GM06990 (cell line): ENCODE measurements around the gene TPST2.

Source experiments
- DNase-seq: peaks from one replicate; pipeline ENCODE4 v3.0.0-alpha.2; 2011; ENCODE audit not compliant: insufficient read length; ENCODE audit errors: extremely low read depth
- H3K27me3 ChIP-seq: replicated peaks from 2 replicates; pipeline ENCODE4 v1.6.0; 2011; ENCODE audit warnings: low read length; ENCODE audit not compliant: control insufficient read depth, insufficient read depth
- H3K36me3 ChIP-seq: 2 replicates; pipeline ENCODE4 v1.5.1; 2011; ENCODE audit warnings: low read length; ENCODE audit not compliant: control insufficient read depth, insufficient read depth
- H3K4me3 ChIP-seq: replicated peaks from 2 replicates; pipeline ENCODE4 v1.5.1; 2011; ENCODE audit warnings: low read depth, mild to moderate bottlenecking, control low read depth, low read length
- TF ChIP-seq, protein P1 (sequence below): IDR thresholded peaks from 2 replicates; pipeline ENCODE4 v1.5.1; 2011; ENCODE audit warnings: low read length, control low read depth, mild to moderate bottlenecking, inconsistent platforms; ENCODE audit not compliant: insufficient read depth, poor library complexity, severe bottlenecking

Gene TPST2

DNA sequence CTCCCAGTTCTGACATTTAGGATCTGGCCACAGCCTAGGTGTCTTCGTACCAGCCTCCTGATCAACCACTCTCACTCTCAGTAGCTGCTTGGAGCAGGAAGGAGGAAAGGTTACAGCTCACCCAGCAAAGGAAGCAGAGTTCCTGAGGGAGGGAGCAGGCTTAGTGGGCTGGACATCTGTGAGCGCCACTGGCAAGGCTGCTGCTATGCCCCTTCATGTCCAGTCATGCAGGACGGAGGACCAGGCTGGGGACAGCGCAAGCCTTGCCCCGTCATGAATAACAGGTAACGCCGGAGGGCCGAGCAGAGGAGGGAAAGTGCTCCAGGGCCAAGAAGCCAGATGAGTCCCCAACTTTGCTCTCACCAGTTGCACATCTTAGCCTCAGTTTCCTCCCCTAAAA lies 25.8 kb downstream of the TPST2 start:
- TF ChIP-seq, protein P1, sequence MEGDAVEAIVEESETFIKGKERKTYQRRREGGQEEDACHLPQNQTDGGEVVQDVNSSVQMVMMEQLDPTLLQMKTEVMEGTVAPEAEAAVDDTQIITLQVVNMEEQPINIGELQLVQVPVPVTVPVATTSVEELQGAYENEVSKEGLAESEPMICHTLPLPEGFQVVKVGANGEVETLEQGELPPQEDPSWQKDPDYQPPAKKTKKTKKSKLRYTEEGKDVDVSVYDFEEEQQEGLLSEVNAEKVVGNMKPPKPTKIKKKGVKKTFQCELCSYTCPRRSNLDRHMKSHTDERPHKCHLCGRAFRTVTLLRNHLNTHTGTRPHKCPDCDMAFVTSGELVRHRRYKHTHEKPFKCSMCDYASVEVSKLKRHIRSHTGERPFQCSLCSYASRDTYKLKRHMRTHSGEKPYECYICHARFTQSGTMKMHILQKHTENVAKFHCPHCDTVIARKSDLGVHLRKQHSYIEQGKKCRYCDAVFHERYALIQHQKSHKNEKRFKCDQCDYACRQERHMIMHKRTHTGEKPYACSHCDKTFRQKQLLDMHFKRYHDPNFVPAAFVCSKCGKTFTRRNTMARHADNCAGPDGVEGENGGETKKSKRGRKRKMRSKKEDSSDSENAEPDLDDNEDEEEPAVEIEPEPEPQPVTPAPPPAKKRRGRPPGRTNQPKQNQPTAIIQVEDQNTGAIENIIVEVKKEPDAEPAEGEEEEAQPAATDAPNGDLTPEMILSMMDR = no peak
- Histone ChIP-seq H3K36me3 (peaks cover 4% of the 10 kb centered on the region; the same call in 1 of the 2 replicates), H3K4me3 (no peak overlapping the region)

DNA sequence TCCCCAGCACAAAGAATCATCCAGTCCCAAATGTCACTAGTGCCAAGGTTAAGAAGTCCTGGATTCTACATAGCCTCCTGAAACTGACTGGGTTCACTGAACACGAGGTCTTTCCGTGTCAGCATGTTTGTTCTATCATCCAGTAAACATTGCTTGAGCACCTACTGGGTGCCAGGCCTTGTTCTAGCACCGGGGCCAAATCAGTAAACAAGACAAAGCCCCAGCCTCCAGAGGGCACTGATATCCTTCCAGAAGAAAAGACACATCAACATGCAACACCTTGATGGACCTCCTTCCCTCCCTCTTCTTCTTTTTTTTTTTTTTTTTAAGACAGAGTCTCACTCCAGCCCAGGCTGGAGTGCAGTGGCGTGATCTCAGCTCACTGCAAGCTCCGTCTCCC lies 26.9 kb downstream of the TPST2 start:
- no peak overlapping the region for H3K4me3 ChIP-seq
- H3K27me3 ChIP-seq = no peaks in the 10 kb centered on the region
- peaks cover 4% of the 10 kb centered on the region; the same call in 1 of the 2 replicates for H3K36me3 ChIP-seq
- TF ChIP-seq, protein P1 = no peak
- DNase-seq = no peak

More for the DNA sequence above, 25.8 kb downstream of the TPST2 start:
- no peak for DNase-seq
- no peaks in the 10 kb centered on the region for H3K27me3 ChIP-seq

DNA sequence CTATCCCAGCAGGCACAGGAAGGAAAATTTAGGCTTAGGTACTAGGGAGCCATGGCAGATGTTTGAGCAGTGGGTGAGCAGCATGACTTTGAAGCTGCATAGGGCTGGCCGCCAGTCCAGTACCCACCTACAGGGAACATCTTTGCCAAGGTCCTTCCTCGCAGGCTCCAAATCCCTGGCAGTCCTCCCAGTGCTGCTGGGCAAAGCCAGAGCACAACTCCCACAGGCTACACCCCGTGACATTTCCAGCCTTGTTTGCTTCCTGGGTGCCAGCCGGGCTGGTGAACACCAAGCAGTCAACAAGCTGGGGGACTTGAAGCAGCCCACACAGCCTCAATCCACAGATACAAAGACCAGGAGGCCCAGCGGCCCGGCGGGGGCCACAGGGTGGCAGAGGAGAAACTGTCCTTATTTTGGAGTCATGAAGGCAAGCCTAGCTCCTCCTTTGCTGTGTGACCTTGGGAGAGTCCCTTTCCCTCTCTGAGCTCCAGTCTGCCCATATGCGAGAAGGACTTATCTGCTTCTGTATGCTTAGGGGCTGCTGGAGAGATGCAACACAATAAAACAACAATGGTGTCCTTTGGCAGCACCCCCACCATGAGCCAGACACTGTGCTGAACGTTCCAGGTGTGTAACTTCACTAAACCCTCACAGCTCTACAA lies 28.0 kb downstream of the TPST2 start:
- no peak for DNase-seq
- no peak overlapping the region for H3K4me3 ChIP-seq
- TF ChIP-seq, protein P1 = no peak
- H3K27me3 ChIP-seq = no peaks in the 10 kb centered on the region
- peaks cover 2% of the 10 kb centered on the region; the same call in 1 of the 2 replicates for H3K36me3 ChIP-seq

DNA sequence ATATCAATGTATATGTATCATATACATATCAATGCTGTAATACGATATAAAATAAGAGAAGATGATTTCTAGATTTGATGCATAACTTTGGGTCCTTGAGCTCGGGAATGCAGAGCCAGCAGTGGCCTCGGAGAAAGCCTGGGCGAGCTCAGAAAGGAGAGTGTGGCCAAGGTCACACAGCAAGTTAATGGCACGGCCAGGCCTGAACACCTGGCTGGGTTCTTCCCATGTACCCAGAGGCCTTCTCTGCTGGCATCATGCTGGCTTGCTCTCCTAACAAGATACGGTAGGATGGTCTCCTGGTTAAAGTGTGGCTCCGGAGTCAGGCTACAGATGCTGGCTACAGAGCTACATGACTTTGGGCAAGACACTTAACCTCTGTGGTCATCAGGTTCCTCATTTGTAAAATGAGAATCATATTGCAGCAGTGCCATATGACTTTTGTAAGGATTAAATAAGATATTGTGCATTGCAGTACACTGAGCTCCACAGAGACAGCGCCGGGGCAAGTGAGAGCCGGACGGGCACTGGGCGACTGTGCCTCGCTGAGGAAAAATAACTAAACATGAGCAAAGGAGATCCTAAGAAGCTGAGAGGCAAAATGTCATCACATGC lies 29.9 kb downstream of the TPST2 start:
- no peak overlapping the region for H3K4me3 ChIP-seq
- no peak for DNase-seq
- H3K36me3 ChIP-seq = peaks cover 2% of the 10 kb centered on the region; the same call in 1 of the 2 replicates
- H3K27me3 ChIP-seq = no peaks in the 10 kb centered on the region
- TF ChIP-seq, protein P1 = no peak

DNA sequence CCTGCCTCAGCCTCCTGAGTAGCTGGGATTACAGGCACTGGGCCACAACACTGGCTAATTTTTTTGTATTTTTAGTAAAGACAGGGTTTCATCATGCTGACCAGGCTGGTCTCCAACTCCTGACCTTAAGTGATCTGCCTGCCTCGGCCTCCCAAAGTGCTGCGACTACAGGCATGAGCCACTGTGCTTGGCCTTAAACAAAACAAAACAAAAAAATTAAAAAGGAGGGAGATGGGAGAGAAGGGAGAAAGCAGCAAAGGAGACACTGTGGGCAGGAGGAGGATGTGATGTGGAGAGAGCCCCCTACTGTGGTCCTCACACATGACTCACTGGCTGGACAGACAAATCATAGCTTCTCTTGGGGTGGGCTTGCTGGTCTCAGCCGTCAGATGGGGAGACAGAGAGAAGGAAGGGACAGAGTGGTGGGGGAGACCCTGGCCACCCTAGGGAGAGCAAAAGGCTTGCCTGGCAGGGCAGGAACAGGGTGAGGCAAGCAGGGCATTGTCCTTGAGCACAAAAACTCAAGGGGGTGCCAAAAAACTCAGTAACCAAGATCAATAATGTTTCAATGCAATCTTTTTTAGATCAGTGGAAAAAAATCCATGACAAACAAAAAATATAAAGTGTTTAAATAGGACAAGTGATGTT lies 31.6 kb downstream of the TPST2 start:
- no peak for DNase-seq
- Histone ChIP-seq H3K4me3 (no peak overlapping the region), H3K36me3 (no peaks in the 10 kb centered on the region; the same call in 1 of the 2 replicates), H3K27me3 (no peaks in the 10 kb centered on the region)
- TF ChIP-seq, protein P1 = no peak
